Gastrocnemius medialis (tissue), 4 donors: Measurements from ENCODE around the gene SPC24. TPM values are rescaled to one million over a fixed set of nuclear protein-coding genes. Genes with fewer than 3 reads are reported as not detected.
A peak's percentile ranks its signal among the peaks of the same experiment; 100 is the strongest.
"Not testable (repeated sequence)": the region's sequence is repeated elsewhere in the genome, so short reads cannot be mapped to it uniquely, and the experiment has no call there.

Source experiments
- ATAC-seq, 2 donors: fragments of 150-250 bp; one replicate each; pipeline ENCODE4 v1.9.1; 2016
- DNase-seq, 2 donors: peaks; one replicate each; pipeline ENCODE4 v3.0.0-alpha.2; 2019
- H3K27ac ChIP-seq, 4 donors: fragments of 200-600 bp; sonication (generic); 1 replicate in 1 of 4; 2 replicates in 3 of 4; pipeline ENCODE4 v1.5.1; 2016 to 2018; ENCODE audit warnings: mild to moderate bottlenecking in 2 of 4, moderate library complexity in 1 of 4
- H3K27me3 ChIP-seq, 3 donors: fragments of 200-600 bp; sonication (generic) in 2 of 3; 1 replicate in 1 of 3; 2 replicates in 2 of 3; pipeline versions ENCODE4 v1.5.1 to v1.6.0; 2016 to 2019; ENCODE audit warnings: mild to moderate bottlenecking in 1 of 3, moderate library complexity in 1 of 3
- H3K36me3 ChIP-seq, 2 donors: fragments of 200-600 bp; sonication (generic) in 1 of 2; one replicate each; pipeline ENCODE4 v1.5.1; 2017 to 2018
- H3K4me1 ChIP-seq, 2 donors: fragments of 200-600 bp; sonication (generic) in 1 of 2; one replicate each; pipeline ENCODE4 v1.5.1; 2016 to 2017; ENCODE audit warnings: mild to moderate bottlenecking in 2 of 2
- H3K4me3 ChIP-seq, 4 donors: fragments of 200-600 bp; sonication (generic) in 3 of 4; 1 replicate in 1 of 4; 2 replicates in 3 of 4; pipeline ENCODE4 v1.5.1; 2016 to 2019; ENCODE audit warnings: mild to moderate bottlenecking in 2 of 4
- H3K9me3 ChIP-seq, 3 donors: fragments of 200-600 bp; sonication (generic) in 2 of 3; 1 replicate in 1 of 3; 2 replicates in 2 of 3; pipeline ENCODE4 v1.5.1; 2016 to 2019
- POLR2A ChIP-seq, 2 donors: fragments of 450-650 bp; IDR thresholded peaks; one replicate each; pipeline ENCODE4 v1.6.1; 2017; ENCODE audit warnings: antibody characterized with exemption in 2 of 2, mild to moderate bottlenecking in 2 of 2, moderate library complexity in 2 of 2
- in situ Hi-C, 4 donors: fragments of 200-750 bp; cut with MboI; loops; one replicate each; pipeline versions ENCODE4 v1.15.0 to v1.8.0; 2017; ENCODE audit warnings: low sequenced_read_pairs in 4 of 4
- intact Hi-C: fragments of 100-400 bp; cut with DNase I; formaldehyde crosslinking; loops from one replicate; pipeline ENCODE4 v1.15.1; 2023; ENCODE audit warnings: low total_unique reads
- total RNA-seq, 4 donors: library from RNA; depleted of rRNA; stranded (reverse); fragments of >200 nt; gene quantifications; one replicate each; pipeline versions ENCODE4 v1.1.0 to v1.2.3, GENCODE V29; 2016
- TF ChIP-seq, protein P1 (sequence below), 5 experiments: fragments of 450-650 bp in 3 of 5; fragments of 200-600 bp in 2 of 5; sonication (generic) in 2 of 5; IDR thresholded peaks in 4 of 5; conservative IDR thresholded peaks in 1 of 5; 1 replicate in 4 of 5; 2 replicates in 1 of 5; pipeline ENCODE4 v1.5.1; 2016 to 2019; ENCODE audit warnings: antibody characterized with exemption in 5 of 5, mild to moderate bottlenecking in 3 of 5, moderate library complexity in 3 of 5

SPC24 gene
- total RNA-seq, 4 donors from 2014 or later, result 0.55 to 1.6 TPM; not detected in 2

DNA sequence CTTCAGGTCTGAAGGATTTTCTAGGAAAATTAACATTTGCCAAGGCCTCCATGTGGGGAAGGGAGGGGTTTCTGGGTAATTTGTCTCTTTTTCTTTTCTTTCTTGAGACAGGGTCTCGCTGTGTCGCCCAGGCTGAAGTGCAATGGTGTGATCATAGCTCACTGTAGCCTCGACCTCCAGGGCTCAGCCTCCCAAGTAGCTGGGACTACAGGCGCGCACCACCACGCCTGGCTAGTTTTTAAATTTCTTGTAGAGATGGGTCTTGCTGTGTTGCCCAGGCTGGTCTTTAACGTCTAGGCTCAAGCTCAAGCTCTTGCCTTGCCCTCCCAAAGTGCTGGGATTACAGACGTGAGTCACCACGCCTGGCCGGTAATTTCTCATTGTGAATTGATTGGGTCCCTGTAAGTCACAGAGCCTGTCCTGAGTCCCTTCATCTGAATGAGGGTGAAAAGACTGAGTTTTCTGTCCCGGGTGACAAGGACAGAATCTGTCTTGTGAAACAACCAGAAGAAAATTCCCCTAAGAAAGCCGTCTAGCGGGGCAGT, 10.0 kb upstream of the SPC24 start:
- H3K4me1 ChIP-seq, result peaks cover 12 to 18% of the 10 kb centered on the region in 2 donors
- peak overlapping the region; percentile 70 to 81 (median 76) for H3K27ac ChIP-seq

DNA sequence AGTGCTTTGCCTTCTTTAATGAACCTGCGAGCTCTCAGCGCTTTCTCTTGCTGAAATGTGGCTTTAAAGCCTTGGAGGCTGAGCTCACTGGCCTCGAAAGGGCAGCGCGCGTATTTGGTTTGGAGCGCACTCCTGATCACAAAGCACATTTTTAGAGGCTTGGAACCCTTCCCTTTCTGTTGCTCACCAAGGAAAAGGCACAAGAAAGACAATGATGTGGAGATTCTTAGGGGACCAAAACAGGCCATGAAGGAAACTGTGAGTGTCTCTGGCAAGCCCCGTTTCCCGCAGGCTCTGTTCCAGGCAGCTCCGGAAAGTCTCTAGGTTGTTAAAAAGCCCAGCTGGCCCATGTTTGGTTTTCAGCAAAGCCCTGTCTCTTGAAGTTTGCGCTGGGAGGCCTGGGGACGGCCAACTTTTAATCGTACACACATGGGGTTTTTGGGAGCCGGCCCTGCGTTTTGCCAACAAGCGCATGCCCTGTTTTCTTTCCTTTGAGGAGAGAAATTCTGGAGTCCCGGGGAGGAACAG, 9.4 kb upstream of the SPC24 start:
- Histone ChIP-seq H3K36me3 (peaks cover 0 to 24% of the 10 kb centered on the region in 2 donors), H3K9me3 (no peaks in the 10 kb centered on the region), H3K27ac (peak overlapping the region; percentile 70 to 81 (median 76)), H3K4me3 (peak overlapping the region in 1 of 4 donors; percentile 27), H3K27me3 (no peaks in the 10 kb centered on the region), H3K4me1 (peaks cover 12 to 18% of the 10 kb centered on the region in 2 donors)
- ATAC-seq, result peak; percentile 71 to 79
- peak; percentile 44 to 75 for DNase-seq
- no peak for TF ChIP-seq POLR2A (IDR thresholded peaks at IDR 0.05)
- TF ChIP-seq, protein P1, sequence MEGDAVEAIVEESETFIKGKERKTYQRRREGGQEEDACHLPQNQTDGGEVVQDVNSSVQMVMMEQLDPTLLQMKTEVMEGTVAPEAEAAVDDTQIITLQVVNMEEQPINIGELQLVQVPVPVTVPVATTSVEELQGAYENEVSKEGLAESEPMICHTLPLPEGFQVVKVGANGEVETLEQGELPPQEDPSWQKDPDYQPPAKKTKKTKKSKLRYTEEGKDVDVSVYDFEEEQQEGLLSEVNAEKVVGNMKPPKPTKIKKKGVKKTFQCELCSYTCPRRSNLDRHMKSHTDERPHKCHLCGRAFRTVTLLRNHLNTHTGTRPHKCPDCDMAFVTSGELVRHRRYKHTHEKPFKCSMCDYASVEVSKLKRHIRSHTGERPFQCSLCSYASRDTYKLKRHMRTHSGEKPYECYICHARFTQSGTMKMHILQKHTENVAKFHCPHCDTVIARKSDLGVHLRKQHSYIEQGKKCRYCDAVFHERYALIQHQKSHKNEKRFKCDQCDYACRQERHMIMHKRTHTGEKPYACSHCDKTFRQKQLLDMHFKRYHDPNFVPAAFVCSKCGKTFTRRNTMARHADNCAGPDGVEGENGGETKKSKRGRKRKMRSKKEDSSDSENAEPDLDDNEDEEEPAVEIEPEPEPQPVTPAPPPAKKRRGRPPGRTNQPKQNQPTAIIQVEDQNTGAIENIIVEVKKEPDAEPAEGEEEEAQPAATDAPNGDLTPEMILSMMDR (IDR thresholded peaks at IDR 0.05 in 4 of 5, conservative IDR thresholded peaks at IDR 0.05 in 1 of 5), result no peak
- in situ Hi-C loops (no loop called here), intact Hi-C loops (loop anchor here (2.0 kb wide), 1 partner anchor 16 kb away; no protein-coding TSS in a partner anchor)

More for the DNA sequence above, 10.0 kb upstream of the SPC24 start:
- H3K9me3 ChIP-seq, result no peaks in the 10 kb centered on the region
- no peak for TF ChIP-seq POLR2A (IDR thresholded peaks at IDR 0.05)
- TF ChIP-seq, protein P1 (IDR thresholded peaks at IDR 0.05 in 4 of 5, conservative IDR thresholded peaks at IDR 0.05 in 1 of 5), result no peak
- intact Hi-C loops, result loop anchor here (2.0 kb wide), 1 partner anchor 15 kb away; no protein-coding TSS in a partner anchor
- no peak for ATAC-seq
- no peaks in the 10 kb centered on the region for H3K27me3 ChIP-seq
- peaks cover 0 to 28% of the 10 kb centered on the region in 2 donors for H3K36me3 ChIP-seq
- in situ Hi-C loops, result no loop called here
- DNase-seq, result no peak
- peak overlapping the region in 1 of 4 donors; percentile 16 for H3K4me3 ChIP-seq

DNA sequence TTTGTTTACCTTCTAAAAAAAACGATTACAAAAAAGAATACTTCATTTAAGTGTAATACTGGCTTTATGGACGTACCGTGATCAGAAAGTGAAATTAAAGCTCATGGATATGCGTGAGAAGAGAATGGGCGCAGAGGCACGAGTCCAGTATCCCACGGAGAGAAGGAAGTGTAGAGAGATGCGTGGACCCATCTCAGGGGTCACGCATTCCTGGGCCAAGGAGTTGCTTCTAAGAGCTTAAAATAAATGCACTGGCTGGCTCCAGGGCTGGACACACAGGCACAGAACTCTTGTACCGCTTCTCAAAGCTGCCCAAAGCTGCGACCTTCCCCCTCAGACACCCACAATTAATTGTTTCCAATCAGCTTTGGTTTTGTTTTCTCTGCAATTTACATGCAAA, 8.7 kb upstream of the SPC24 start:
- H3K9me3 ChIP-seq, result no peaks in the 10 kb centered on the region
- peak overlapping the region; percentile 70 to 81 (median 76) for H3K27ac ChIP-seq
- H3K4me3 ChIP-seq, result no peak overlapping the region
- no peak for ATAC-seq
- H3K4me1 ChIP-seq, result peaks cover 15 to 18% of the 10 kb centered on the region in 2 donors
- in situ Hi-C loops (no loop called here), intact Hi-C loops (loop anchor here (2.0 kb wide), 1 partner anchor 17 kb away; no protein-coding TSS in a partner anchor)
- H3K27me3 ChIP-seq, result no peaks in the 10 kb centered on the region
- H3K36me3 ChIP-seq, result peaks cover 0 to 18% of the 10 kb centered on the region in 2 donors
- DNase-seq, result no peak
- TF ChIP-seq, protein P1 (IDR thresholded peaks at IDR 0.05 in 4 of 5, conservative IDR thresholded peaks at IDR 0.05 in 1 of 5), result no peak
- no peak for TF ChIP-seq POLR2A (IDR thresholded peaks at IDR 0.05)

DNA sequence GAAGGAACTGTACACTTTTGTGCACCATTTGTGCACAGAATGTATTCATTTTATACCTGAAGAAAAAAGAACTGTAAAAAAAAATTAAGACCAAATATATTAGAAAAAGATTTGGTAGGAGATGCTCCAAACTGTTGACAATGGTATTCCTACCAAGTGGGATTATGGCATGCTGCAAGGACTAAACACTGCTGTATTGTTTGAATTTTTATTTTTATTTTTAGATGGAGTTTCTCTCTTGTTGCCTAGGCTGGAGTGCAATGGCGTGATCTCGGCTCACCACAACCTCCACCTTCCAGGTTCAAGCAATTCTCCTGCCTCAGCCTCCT, 4.8 kb upstream of the SPC24 start:
- ATAC-seq, intact Hi-C loops, H3K9me3 ChIP-seq, in situ Hi-C loops, H3K4me3 ChIP-seq, H3K36me3 ChIP-seq, DNase-seq, H3K27me3 ChIP-seq: not testable (repeated sequence)
- peak overlapping the region; percentile 32 to 79 (median 44) for H3K27ac ChIP-seq
- peaks cover 17 to 25% of the 10 kb centered on the region in 2 donors for H3K4me1 ChIP-seq

DNA sequence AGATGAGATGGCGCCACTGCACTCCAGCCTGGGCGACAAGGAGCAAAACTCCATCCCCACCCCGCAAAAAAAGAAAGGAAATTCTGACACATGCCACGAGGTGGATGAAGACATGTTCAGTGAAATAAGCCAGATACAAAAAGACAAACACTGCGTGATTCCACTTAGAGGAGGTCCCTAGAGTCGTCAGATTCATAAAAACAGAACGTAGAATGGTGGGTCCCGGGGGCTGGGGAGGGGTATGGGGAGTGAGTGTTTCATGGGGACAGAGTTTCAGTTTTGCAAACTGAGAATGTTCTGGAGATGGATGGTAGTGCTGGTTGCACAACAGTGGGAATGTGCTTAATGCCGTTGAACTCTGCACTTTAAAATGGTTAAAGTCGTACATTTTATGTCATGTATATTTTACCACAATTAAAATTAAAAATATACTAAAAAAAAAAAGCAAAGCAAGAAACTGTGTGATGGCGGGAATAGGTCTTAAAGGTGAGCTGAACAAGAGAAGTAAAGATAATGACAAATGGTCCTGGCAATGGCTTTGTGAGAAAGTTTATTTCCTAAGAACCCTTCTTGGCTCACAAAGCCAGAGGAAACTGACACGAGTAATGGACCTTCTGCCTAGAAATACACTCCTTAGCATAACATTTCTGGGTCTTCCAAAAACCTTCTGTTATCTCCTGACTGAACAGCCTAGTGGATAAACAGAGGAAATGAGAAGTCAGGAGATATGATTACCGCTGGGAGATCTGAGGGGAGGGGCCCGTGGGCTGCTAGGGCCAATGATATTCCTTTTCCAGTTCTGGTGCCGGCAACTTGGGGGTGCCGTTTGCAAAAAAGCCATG, 4.2 kb upstream of the SPC24 start:
- Histone ChIP-seq H3K36me3 (no peaks in the 10 kb centered on the region), H3K4me3 (no peak overlapping the region), H3K9me3 (no peaks in the 10 kb centered on the region), H3K4me1 (peaks cover 14 to 25% of the 10 kb centered on the region in 2 donors), H3K27ac (peak overlapping the region; percentile 40 to 79 (median 56)), H3K27me3 (no peaks in the 10 kb centered on the region)
- DNase-seq (peak in 1 of 2 donors; percentile 65), ATAC-seq (peak in 1 of 2 donors; percentile 23)
- TF ChIP-seq POLR2A (IDR thresholded peaks at IDR 0.05), result no peak
- TF ChIP-seq, protein P1 (IDR thresholded peaks at IDR 0.05 in 4 of 5, conservative IDR thresholded peaks at IDR 0.05 in 1 of 5), result no peak
- intact Hi-C loops (no loop called here), in situ Hi-C loops (no loop called here)
